NCI-H128 (cell line): ENCODE data around the gene AGK.
"Not testable (repeated sequence)": the region's sequence is repeated elsewhere in the genome, so short reads cannot be mapped to it uniquely, and the experiment has no call there.

ENCODE experiments used
- DNase-seq: peaks from one replicate; lab custom pipeline; 2025; ENCODE audit not compliant: unreplicated experiment; lab: John Stamatoyannopoulos, UW

AGK gene

DNA sequence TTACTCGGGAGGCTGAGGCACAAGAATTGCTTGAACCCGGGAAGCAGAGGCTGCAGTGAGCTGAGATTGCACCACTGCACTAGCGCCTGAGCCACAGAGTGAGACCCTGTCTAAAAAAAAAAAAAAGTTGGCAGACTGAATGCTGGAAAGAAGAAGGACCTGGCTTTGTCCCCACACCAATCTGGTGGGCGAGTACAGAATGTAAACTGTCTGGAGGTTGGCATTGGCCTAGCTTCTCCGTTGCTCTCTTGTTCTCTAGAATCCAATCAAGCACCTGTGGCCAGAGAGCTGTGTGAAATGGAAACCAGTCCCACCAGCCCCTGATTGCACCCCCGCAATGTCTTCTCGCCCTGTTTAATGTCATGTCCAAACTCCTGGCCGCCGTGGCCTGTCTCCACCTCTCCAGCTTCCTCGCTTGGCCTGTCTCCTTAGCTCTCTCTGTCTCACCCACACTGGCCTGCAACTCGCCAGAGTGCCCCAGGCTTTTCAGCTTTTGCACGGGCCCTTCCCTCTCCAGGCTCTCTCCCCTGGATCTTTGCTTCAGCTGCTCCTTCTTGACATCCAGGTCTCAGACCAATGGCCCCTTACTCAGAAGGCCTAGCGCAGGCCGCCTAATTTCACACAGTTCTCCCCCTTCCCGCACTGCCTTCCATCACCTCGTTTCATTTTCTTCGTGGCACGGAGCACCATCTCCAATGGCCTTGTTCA is 670 bp upstream of the AGK start:
- DNase-seq = no peak

GRCh38 chr7:141551782-141552181 is 572 bp downstream of the AGK start:
- no peak for DNase-seq

DNA sequence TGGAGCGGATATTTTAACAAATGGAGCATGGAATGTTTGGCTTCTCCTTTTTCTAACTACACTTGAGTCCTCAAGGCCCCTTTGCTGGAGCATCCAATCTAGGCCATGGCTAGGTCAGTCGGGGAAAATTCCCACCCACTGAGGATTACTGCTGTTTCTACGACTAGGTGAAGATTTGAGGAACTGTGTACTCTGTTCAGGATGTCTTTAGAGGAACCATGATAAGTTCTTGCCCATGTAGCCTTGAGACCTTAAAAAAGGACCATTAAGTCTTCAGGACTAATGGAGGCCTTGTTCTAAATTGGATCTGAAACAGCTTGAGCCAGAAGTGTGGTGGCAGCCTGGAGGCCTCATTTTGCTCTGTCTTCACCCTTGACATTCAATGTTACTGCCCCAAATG is 6.2 kb downstream of the AGK start:
- DNase-seq = no peak

DNA sequence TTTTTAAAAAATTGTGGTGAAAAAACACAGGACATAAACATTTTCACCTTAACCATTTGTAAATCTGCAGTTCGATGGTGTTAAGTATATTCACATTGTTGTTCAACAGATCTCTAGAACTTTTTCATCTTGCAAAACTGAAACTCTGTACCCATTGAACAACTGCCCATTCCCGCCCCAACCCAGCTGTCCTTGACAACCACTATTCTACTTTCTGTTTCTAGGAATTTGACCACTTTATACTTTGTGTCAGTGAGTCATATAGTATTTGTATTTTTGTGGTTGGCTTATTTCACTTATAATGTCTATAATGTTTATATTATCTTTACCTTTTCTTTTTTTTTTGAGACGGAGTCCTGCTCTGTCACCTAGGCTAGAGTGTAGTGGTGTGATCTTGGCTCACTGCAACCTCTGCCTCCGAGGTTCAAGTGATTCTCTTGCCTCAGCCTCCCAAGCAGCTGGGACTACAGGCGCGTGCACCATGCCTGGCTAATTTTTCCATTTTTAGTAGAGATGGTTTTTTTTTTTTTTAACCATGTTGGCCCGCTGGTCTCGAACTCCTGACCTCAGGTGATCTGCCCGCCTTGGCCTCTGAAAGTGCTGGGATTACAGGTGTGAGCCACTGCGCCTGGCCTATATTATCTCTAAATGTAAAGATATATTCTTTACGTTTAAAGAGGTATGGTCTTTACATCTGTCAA is 6.8 kb downstream of the AGK start:
- DNase-seq = not testable (repeated sequence)

DNA sequence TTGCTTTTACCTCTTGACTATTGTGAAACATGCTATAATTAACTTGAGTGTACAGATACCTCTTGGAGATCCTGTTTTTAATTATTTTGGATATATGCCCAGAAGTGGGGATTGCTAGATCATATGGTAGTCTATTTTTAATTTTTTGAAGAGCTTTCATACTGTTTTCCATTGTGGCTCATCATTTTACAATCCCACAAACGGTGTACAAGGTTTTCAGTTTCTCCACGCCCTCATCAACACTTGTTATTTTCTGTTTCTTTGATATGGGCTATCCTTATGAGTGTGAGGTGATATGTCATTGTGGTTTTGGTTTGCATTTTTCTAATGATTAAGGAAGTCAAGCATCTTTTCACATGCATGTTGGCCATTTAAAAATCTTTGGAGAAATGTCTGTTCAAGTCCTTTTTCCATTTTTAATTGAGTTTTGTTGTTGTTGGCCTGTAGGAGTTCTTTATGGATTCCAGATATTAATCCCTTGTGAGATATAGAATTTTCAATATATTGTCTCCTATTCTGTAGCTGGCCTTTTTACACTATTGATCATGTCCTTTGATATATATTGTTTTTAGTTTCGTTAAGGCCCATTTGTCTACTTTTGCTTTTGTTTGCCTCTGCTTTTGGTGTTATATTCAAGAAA is 7.5 kb downstream of the AGK start:
- no peak for DNase-seq

DNA sequence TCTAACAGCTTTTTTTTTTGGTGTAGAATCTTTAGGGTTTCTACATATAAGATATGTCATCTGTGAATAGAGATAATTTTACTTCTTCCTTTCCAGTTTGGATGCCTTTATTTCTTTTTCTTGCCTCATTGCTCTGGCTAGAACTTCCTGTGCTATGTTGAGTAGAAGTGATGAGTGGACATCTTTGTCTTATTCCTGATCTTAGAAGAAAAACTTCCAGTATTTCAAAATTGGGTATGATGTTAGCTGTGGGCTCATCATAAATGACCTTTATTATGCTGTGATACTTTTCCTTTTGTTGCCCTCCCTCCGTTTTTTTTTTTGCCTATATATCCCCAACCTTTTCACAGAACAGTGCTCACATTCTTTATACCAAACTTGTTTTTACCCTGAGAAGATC is 8.8 kb downstream of the AGK start:
- DNase-seq = no peak

DNA sequence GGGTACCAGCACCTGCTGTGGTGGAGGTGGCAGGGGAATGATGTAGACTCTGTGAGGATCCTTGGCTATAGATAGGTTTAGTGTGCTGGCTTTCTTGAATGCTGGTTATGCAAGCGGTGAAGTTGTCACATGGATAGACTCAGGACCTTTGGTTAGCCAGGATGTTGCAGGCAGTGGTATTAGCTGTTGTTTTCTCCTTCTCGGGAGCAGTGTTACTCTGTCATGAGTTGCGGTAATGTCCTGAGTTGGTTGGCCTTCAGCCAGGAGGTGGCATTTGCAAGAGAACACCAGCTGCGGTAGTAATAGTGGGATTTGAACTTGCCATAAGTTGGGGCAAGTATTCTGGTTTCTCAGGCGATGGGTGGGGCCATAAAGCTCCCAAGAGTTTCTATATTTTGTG is 10.8 kb downstream of the AGK start:
- DNase-seq = no peak

GRCh38 chr7:141562543-141562942 is 11.3 kb downstream of the AGK start:
- no peak for DNase-seq

- no peak for DNase-seq
Observed at GRCh38 chr7:141562972-141563371, 11.8 kb downstream of the AGK start.

- DNase-seq = no peak
Observed at GRCh38 chr7:141563956-141564623, 12.9 kb downstream of the AGK start.

GRCh38 chr7:141567432-141567831 is 16.2 kb downstream of the AGK start:
- no peak for DNase-seq

DNA sequence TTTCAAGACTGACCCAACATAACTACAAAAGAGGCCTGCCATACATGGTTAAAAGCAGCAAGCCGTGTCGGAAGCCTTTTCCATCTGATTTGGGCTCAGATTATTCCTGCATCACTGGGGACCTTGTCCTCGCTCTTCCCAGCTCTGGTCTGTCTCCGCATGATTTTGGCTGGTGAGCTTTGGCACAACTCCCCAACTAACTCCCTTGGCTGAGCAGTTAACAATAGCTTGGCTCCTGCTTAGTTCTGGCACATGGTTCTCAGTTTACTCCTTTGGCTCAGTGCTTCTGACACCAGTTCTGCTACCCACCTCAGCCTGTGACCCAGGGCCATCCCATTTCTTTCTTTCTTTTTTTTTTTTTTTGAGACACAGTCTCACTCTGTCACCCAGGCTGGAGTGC is 17.0 kb downstream of the AGK start:
- no peak for DNase-seq

DNA sequence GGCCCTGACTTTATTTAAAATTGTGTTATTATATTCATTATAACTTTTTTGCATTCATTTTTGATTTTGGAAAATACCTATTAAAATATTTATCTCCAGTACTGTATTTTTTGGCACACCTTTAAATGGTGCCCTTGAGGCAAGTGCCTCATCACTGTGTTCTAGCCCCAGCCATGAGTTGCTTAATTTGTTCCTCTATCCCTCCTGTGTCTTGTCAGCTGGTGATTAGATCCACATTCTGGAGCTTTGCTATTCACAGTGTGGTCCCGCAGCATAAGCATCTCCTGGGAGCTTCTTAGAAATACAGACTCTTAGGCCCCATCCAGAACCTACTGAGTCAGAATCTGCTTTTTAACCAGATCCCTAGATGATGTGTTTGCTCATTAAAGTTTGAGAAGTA is 19.8 kb downstream of the AGK start:
- DNase-seq = no peak

GRCh38 chr7:141572175-141572574 is 21.0 kb downstream of the AGK start:
- DNase-seq = no peak

DNA sequence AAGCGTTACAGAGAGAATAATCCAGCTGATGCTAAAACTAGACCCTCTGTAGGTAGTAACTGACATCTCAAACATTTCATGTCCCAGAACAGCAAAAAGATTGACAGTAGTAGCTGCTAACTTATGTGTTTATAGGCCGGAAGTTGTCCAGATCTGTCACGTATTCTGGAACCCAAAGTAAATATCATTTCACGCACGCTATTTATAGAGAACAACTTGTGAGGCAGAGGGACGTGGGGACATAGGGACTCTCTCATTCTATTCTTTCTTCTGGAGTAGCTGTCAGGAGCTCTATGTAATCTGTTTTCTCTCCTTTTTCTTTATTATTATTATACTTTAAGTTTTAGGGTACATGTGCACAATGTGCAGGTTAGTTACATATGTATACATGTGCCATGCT is 22.3 kb downstream of the AGK start:
- no peak for DNase-seq

- no peak for DNase-seq
Observed at GRCh38 chr7:141575164-141575563, 24.0 kb downstream of the AGK start.

- DNase-seq = no peak
Observed at GRCh38 chr7:141575654-141576448, 24.6 kb downstream of the AGK start.

GRCh38 chr7:141577043-141577839 is 26.0 kb downstream of the AGK start:
- DNase-seq = no peak

- DNase-seq = not testable (repeated sequence)
Observed at GRCh38 chr7:141579953-141580352, 28.7 kb downstream of the AGK start.

DNA sequence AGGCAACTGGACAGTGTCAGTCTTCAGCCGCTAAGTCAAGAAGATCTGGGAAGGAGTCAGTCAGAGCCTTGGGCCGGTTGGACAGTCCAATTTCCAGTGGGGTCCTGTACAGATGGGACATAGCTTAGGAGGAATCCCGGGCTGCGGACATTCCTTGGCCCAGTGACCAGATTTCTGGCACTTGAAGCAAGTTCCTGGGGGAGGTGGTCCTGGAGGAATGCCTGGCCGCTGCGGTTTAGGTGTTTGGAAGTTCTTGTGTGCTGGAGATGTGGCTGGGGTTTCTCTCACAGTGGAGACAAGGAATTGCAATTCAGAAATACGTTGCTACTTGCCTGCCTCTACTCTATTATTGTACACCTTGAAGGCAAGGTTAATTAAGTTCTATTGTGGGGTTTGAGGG is 30.9 kb downstream of the AGK start:
- not testable (repeated sequence) for DNase-seq
